Lower leg skin (tissue), 3 donors: ENCODE results near the gene GPR68.
"Not testable (repeated sequence)": the region's sequence is repeated elsewhere in the genome, so short reads cannot be mapped to it uniquely, and the experiment has no call there.

Experiments used
- CTCF ChIP-seq, 3 donors: fragments of 450-650 bp; IDR thresholded peaks; one replicate each; pipeline ENCODE4 v1.5.1; 2016; ENCODE audit warnings: antibody characterized with exemption in 3 of 3, mild to moderate bottlenecking in 3 of 3, moderate library complexity in 2 of 3
- POLR2A ChIP-seq, 2 donors: fragments of 450-650 bp; IDR thresholded peaks; one replicate each; pipeline ENCODE4 v1.6.1; 2016 to 2017; ENCODE audit warnings: antibody characterized with exemption in 2 of 2, mild to moderate bottlenecking in 1 of 2, moderate library complexity in 1 of 2

GRCh38 chr14:91182753-91183152 is 61.8 kb downstream of the GPR68 start:
- not testable (repeated sequence) for TF ChIP-seq CTCF, POLR2A (IDR thresholded peaks at IDR 0.05)
